ENCODE data around the gene PDGFRB. TPM values are rescaled to one million over a fixed set of nuclear protein-coding genes. Genes with fewer than 3 reads are reported as not detected.

The PDGFRB gene
- total and polyA plus RNA-seq, 2 of the 8 experiments (the other 6 are each of a cell fraction or from before 2014, with no cell fraction given): 4.2 to 13.7 TPM

- TF ChIP-seq HDAC2 (IDR thresholded peaks at IDR 0.05; ENCODE audit: borderline replicate concordance in 1 of 2, low read depth in 2 of 2, low read length in 2 of 2): no peak
- TF ChIP-seq SIX5 (IDR thresholded peaks at IDR 0.05; ENCODE audit: low read depth, low read length): no peak
- no peak for TF ChIP-seq ASH2L (IDR thresholded peaks at IDR 0.05; ENCODE audit: low read length)
- no peak for TF ChIP-seq NANOG (IDR thresholded peaks at IDR 0.05; ENCODE audit: insufficient read depth, low read depth, low read length, poor library complexity, severe bottlenecking)
- no peak for TF ChIP-seq KDM1A (IDR thresholded peaks at IDR 0.05; ENCODE audit: borderline replicate concordance, low read length)
Observed at GRCh38 chr5:150159031-150159430, 3.4 kb upstream of the PDGFRB start (continued).

Data from H1 (cell line).